ENCODE data around the gene PSMD14.
A peak's percentile ranks its signal among the peaks of the same experiment; 100 is the strongest.
"Not testable (repeated sequence)": the region's sequence is repeated elsewhere in the genome, so short reads cannot be mapped to it uniquely, and the experiment has no call there.

The PSMD14 gene

DNA sequence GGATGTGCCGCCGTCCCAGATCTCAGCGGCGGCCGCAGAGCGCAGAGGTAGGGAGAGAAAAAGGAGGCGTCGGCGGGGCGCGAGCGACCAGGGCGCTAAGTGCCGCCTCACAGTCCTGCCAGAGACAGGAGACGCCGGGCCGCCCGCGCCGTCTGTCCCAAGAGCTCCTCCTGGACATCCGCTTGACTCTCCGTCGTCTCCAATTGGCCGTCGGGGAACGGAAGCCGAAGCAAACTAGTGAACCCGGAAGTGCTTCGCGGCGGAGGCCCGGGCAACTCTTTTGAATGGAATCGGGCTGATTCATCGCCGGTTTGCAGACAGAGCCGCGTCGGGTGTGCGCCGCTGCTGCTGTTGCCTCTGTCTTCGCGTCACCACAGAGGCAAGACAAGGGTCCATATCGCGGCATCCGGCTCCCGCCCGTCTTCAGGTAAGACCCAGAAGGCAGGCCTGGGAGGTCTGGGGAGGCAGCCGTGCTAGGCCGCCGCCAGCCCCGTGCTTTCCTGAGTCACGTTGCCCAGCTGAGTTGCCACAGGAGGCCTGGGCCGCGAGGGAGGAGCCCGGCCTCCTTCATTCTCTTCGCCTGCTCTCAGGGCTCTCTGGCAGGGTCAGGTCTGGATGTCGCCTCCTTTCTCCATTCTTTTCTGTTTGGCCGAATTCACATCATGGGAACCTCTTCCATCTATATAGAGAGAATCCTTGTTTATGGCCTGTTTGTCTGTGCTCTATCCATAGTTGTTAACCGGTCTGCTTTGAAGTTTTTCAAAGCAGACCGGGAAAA is at the start of gene PSMD14:
TSS of gene PSMD14 (plus strand) at position 248 of the 778 bp plus-strand sequence. CDS start 10,401 bp downstream, outside the sequence.
- in situ Hi-C loops (cut with HindIII; ENCODE audit: low pct_ligation_motif_present, low pct_unique_long_range_greater_than_20kb, low sequenced_read_pairs) = no loop called here
- peak; percentile 97 for DNase-seq

DNA sequence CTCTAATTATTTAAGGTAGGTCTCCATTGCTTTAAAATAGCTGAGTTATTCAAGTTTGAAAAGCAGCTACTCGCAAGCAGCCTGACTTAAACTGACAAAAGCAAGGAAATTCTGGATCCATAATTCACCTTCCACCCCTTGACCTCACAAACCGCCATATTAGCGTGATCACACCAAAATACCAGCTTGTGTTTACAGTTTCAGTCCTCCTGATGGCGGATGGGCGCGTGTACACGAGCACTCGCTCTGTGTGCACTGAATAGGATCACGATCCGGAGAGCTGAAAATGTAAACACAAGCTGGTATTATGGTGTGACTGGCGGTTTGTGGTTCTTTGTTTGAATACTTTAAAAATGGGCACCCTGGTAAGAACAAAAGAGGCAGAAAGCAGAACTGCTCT is 42.4 kb upstream of the PSMD14 start:
- in situ Hi-C loops (cut with HindIII; ENCODE audit: low pct_ligation_motif_present, low pct_unique_long_range_greater_than_20kb, low sequenced_read_pairs) = no loop called here

GRCh38 chr2:161269111-161269510 is 39.1 kb upstream of the PSMD14 start:
- in situ Hi-C loops (cut with HindIII; ENCODE audit: low pct_ligation_motif_present, low pct_unique_long_range_greater_than_20kb, low sequenced_read_pairs) = no loop called here
- DNase-seq = no peak

More for the DNA sequence above, 42.4 kb upstream of the PSMD14 start:
- DNase-seq = no peak

GRCh38 chr2:161273038-161273760 is 35.0 kb upstream of the PSMD14 start:
- in situ Hi-C loops (cut with HindIII; ENCODE audit: low pct_ligation_motif_present, low pct_unique_long_range_greater_than_20kb, low sequenced_read_pairs) = no loop called here

GRCh38 chr2:161278564-161279229 is 29.5 kb upstream of the PSMD14 start:
- in situ Hi-C loops (cut with HindIII; ENCODE audit: low pct_ligation_motif_present, low pct_unique_long_range_greater_than_20kb, low sequenced_read_pairs) = not testable (repeated sequence)
- peak; percentile 17 for DNase-seq

More at GRCh38 chr2:161273038-161273760, 35.0 kb upstream of the PSMD14 start:
- DNase-seq = peak; percentile 73

DNA sequence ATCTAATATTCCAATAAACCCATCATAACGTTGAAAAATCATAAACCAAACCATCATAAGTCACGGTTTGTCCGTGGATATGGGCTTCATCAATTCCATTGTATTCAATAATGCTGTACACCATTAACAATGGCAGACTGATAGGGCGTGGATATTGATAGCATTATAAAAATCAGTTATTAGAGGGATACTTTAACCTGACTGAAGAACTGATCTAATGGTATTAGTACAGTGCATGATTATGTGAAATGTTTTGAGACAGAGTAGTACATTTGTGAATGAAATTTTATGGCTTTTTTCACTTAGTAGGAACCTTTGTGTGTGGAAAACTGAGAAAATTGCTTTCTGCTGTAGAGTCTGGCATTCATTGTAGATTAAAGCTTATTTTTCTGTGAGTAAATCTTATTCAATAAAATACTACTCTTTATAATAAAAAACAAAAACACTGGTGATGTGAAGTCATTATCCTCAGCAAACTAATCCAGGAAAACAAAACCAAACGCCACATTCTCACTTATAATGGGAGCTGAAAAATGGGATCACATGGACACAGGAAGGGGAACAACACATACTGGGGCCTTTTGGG is 28.9 kb upstream of the PSMD14 start:
- in situ Hi-C loops (cut with HindIII; ENCODE audit: low pct_ligation_motif_present, low pct_unique_long_range_greater_than_20kb, low sequenced_read_pairs); DNase-seq: not testable (repeated sequence)

DNA sequence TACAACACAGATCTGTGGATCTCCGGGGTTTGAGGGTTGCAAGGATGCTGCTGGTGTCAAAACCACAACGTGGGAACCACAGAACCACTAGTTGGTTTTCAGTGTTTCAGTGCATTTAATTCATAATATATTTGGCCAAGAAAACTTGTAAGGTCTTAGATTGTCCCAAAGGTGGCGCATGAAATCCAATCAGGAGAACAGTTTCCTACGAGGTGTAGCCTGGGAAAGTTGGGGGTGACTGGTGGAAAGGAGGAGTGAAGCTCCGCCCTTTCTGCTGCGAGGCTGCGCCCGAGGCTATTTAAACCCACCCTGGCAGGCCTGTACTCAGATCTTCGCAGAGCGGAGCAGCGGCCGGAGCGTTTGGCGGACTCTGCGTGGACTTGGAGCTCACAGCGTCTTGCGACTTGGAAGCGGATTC is 27.3 kb upstream of the PSMD14 start:
- peak; percentile 30 for DNase-seq
- in situ Hi-C loops (cut with HindIII; ENCODE audit: low pct_ligation_motif_present, low pct_unique_long_range_greater_than_20kb, low sequenced_read_pairs) = not testable (repeated sequence)

DNA sequence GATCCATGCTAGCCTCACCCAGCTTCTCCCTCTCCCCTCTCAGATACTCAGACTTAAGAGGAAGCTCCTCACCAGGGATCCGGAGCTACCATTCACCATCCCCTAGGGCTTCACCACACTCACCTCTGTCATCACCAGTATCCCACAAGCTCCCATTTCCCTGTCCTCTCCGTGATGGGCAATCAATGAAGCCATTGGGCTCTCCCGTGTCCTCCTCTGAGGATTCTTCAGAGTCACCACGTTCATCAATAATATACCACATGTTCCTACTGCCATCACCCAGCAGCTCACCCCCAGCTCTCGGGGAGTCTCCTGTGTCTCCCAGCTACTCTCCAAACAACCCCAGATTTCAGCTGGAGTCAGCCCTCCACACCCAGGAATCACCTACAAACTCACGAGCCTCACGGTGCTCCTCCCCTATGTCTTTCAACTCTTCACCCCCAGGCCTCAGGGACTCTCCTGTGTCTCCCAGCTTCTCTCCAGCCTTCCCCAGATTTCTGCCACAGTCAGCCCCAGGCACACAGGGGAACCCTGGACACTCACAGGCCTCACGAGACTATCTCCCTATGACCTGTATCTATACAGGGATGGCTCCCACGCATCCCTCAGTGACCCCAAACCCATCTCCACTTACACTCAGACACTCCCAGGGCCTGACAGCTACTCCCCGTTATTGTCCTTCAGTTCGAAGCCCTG is 26.5 kb upstream of the PSMD14 start:
- DNase-seq; in situ Hi-C loops (cut with HindIII; ENCODE audit: low pct_ligation_motif_present, low pct_unique_long_range_greater_than_20kb, low sequenced_read_pairs): not testable (repeated sequence)

DNA sequence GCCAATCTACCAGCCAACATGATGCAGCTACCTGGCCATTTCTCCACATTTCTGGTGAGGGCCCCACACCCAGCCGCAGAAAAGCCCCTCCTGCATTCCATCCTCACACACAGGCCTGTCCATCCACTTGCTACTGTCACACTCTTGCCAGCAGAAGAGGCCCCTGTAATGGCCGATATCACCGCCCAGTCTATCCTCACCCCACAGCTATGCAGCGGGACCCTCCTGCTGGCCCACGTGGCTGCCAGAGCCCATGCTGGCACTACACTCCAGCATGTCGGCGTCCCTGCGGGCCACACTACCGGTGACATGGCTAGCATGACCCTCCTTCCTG is 25.9 kb upstream of the PSMD14 start:
- in situ Hi-C loops (cut with HindIII; ENCODE audit: low pct_ligation_motif_present, low pct_unique_long_range_greater_than_20kb, low sequenced_read_pairs); DNase-seq: not testable (repeated sequence)

DNA sequence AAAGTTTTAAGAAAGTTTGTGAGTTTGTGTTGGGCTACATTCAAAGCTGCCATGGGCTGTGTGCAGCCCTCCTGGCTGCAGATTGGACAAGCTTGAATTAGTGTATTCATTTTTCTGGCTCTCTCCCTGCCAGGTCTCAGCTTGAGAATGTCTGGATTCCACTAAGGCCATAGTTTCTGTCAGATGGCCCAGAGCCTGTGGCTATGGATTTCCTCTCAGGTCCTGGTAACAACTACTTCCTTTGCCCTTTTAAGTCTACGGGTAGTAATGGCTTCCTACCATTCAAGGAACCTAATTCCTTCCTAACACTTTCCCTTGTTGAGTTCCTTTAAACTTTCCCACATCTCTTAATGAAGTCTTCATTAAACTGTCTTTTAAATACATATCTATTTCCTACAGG is 24.3 kb upstream of the PSMD14 start:
- DNase-seq = no peak
- in situ Hi-C loops (cut with HindIII; ENCODE audit: low pct_ligation_motif_present, low pct_unique_long_range_greater_than_20kb, low sequenced_read_pairs) = no loop called here

DNA sequence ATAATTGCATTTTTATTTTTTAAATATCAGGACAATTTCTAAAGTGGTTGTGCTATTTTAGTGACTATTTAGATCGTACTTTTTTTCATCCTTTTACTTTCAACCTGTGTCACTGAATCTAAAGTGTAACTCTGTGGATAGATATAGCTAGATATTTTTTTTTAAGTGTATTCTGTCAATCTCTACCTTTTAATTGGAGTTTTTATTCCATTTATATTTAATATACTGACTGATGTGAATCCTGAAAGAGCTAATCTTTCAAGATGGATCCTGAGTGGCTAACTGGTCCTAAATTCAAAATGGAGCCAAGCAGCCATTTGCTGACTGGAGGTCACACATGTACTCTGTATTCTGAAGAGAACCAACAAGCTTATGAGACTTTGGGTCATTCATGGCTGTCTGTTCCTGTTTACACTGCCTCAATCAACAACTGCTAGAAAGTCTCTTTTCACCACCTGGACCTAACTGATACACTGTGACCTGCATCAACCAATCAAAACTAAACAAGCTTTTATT is 4.6 kb upstream of the PSMD14 start:
- in situ Hi-C loops (cut with HindIII; ENCODE audit: low pct_ligation_motif_present, low pct_unique_long_range_greater_than_20kb, low sequenced_read_pairs) = no loop called here
- DNase-seq = no peak

DNA sequence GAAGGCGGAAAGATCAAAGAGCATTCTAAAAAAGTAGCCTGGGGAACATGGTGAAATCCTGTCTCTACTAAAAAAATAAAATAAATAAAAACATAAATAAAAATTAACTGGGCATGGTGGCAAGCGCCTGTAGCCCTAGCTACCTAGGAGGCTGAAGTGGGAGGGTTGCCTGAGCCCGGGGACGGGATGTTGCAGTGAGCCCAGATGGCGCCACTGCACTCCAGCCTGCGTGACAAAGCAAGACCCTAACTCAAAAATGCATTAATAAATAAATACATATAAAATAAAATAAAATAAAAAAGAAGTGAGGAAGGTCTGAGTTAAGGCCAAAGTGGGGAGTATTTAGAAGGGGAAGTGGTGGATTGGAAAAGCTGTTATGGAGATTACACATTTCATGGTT is 1.3 kb upstream of the PSMD14 start:
- DNase-seq = no peak
- in situ Hi-C loops (cut with HindIII; ENCODE audit: low pct_ligation_motif_present, low pct_unique_long_range_greater_than_20kb, low sequenced_read_pairs) = no loop called here

GRCh38 chr2:161307676-161308075 is 549 bp upstream of the PSMD14 start:
- DNase-seq = no peak
- in situ Hi-C loops (cut with HindIII; ENCODE audit: low pct_ligation_motif_present, low pct_unique_long_range_greater_than_20kb, low sequenced_read_pairs) = no loop called here

DNA sequence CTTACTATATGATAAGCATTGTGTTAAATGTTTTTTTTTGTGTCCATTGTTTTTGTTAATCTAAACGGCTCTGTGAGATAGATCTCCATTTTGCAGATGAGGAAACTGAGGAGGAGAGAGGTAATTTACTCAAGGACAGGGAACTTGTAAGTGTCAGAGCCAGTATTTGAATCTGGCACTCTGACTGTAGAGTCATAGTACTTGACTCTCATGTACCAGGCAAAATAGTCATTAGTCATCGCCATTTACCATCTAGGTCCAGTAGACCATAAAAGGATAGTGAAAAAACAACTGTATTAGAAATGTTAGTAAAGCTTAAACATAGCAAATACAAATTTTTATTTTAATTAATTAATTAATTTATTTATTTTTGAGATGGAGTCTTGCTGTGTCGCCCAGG is 4.8 kb downstream of the PSMD14 start:
- in situ Hi-C loops (cut with HindIII; ENCODE audit: low pct_ligation_motif_present, low pct_unique_long_range_greater_than_20kb, low sequenced_read_pairs) = no loop called here
- peak; percentile 54 for DNase-seq

- DNase-seq = no peak
- in situ Hi-C loops (cut with HindIII; ENCODE audit: low pct_ligation_motif_present, low pct_unique_long_range_greater_than_20kb, low sequenced_read_pairs) = no loop called here
Measured at GRCh38 chr2:161315380-161315779, 7.2 kb downstream of the PSMD14 start.

GRCh38 chr2:161316701-161317100 is 8.5 kb downstream of the PSMD14 start:
- in situ Hi-C loops (cut with HindIII; ENCODE audit: low pct_ligation_motif_present, low pct_unique_long_range_greater_than_20kb, low sequenced_read_pairs) = no loop called here
- no peak for DNase-seq

DNA sequence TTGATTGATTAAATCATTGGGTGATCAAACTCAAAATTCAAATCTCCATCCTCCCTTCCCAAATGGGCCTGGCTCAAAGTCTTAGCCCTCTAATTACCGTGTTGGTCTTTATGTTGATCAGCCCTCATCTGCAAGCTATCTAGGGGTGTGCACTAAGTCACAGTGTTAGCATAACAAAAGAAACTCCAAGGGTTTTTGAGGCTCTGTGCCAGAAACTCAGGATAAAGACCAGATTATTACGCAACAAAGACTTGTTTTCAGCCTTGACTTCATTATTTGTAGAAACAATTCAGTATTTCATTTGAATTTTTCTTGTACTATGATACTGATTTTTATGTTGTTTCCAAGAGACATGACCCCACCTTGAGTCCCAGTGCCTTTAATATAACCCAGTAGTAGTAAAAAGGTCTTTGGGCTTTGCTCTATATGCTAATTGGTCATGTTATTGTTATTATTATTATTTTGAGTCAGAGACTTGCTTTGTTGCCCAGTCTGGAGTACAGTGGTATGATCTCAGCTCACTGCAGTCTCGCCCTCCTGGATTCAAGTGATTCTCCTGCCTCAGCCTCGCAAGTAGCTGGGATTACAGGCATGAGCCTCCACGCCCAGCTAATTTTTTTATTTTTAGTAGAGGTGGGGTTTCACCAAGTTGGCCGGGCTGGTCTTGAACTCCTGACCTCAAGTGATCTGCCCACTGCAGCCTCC is 13.9 kb downstream of the PSMD14 start:
- no peak for DNase-seq
- in situ Hi-C loops (cut with HindIII; ENCODE audit: low pct_ligation_motif_present, low pct_unique_long_range_greater_than_20kb, low sequenced_read_pairs) = no loop called here

GRCh38 chr2:161324876-161325275 is 16.7 kb downstream of the PSMD14 start:
- in situ Hi-C loops (cut with HindIII; ENCODE audit: low pct_ligation_motif_present, low pct_unique_long_range_greater_than_20kb, low sequenced_read_pairs) = no loop called here

More at GRCh38 chr2:161324876-161325275, 16.7 kb downstream of the PSMD14 start:
- DNase-seq = no peak
